Gastrocnemius medialis (tissue), 4 donors: ENCODE data around the gene SRCAP. TPM values are rescaled to one million over a fixed set of nuclear protein-coding genes. Genes with fewer than 3 reads are reported as not detected.

Experiments used
- ATAC-seq, 2 donors: fragments of 150-250 bp; one replicate each; pipeline ENCODE4 v1.9.1; 2016
- DNase-seq, 2 donors: peaks; one replicate each; pipeline ENCODE4 v3.0.0-alpha.2; 2019
- H3K27ac ChIP-seq, 4 donors: fragments of 200-600 bp; sonication (generic); 1 replicate in 1 of 4; 2 replicates in 3 of 4; pipeline ENCODE4 v1.5.1; 2016 to 2018; ENCODE audit warnings: mild to moderate bottlenecking in 2 of 4, moderate library complexity in 1 of 4
- H3K27me3 ChIP-seq, 3 donors: fragments of 200-600 bp; sonication (generic) in 2 of 3; 1 replicate in 1 of 3; 2 replicates in 2 of 3; pipeline versions ENCODE4 v1.5.1 to v1.6.0; 2016 to 2019; ENCODE audit warnings: mild to moderate bottlenecking in 1 of 3, moderate library complexity in 1 of 3
- H3K36me3 ChIP-seq, 2 donors: fragments of 200-600 bp; sonication (generic) in 1 of 2; one replicate each; pipeline ENCODE4 v1.5.1; 2017 to 2018
- H3K4me1 ChIP-seq, 2 donors: fragments of 200-600 bp; sonication (generic) in 1 of 2; one replicate each; pipeline ENCODE4 v1.5.1; 2016 to 2017; ENCODE audit warnings: mild to moderate bottlenecking in 2 of 2
- H3K4me3 ChIP-seq, 4 donors: fragments of 200-600 bp; sonication (generic) in 3 of 4; 1 replicate in 1 of 4; 2 replicates in 3 of 4; pipeline ENCODE4 v1.5.1; 2016 to 2019; ENCODE audit warnings: mild to moderate bottlenecking in 2 of 4
- H3K9me3 ChIP-seq, 3 donors: fragments of 200-600 bp; sonication (generic) in 2 of 3; 1 replicate in 1 of 3; 2 replicates in 2 of 3; pipeline ENCODE4 v1.5.1; 2016 to 2019
- POLR2A ChIP-seq, 2 donors: fragments of 450-650 bp; IDR thresholded peaks; one replicate each; pipeline ENCODE4 v1.6.1; 2017; ENCODE audit warnings: antibody characterized with exemption in 2 of 2, mild to moderate bottlenecking in 2 of 2, moderate library complexity in 2 of 2
- in situ Hi-C, 4 donors: fragments of 200-750 bp; cut with MboI; loops; one replicate each; pipeline versions ENCODE4 v1.15.0 to v1.8.0; 2017; ENCODE audit warnings: low sequenced_read_pairs in 4 of 4
- intact Hi-C: fragments of 100-400 bp; cut with DNase I; formaldehyde crosslinking; loops from one replicate; pipeline ENCODE4 v1.15.1; 2023; ENCODE audit warnings: low total_unique reads
- total RNA-seq, 4 donors: library from RNA; depleted of rRNA; stranded (reverse); fragments of >200 nt; gene quantifications; one replicate each; pipeline versions ENCODE4 v1.1.0 to v1.2.3, GENCODE V29; 2016
- TF ChIP-seq, protein P1 (sequence below), 5 experiments: fragments of 450-650 bp in 3 of 5; fragments of 200-600 bp in 2 of 5; sonication (generic) in 2 of 5; IDR thresholded peaks in 4 of 5; conservative IDR thresholded peaks in 1 of 5; 1 replicate in 4 of 5; 2 replicates in 1 of 5; pipeline ENCODE4 v1.5.1; 2016 to 2019; ENCODE audit warnings: antibody characterized with exemption in 5 of 5, mild to moderate bottlenecking in 3 of 5, moderate library complexity in 3 of 5

SRCAP gene
- total RNA-seq, 4 donors from 2014 or later, result 15.3 to 25.5 (median 21.9) TPM

DNA sequence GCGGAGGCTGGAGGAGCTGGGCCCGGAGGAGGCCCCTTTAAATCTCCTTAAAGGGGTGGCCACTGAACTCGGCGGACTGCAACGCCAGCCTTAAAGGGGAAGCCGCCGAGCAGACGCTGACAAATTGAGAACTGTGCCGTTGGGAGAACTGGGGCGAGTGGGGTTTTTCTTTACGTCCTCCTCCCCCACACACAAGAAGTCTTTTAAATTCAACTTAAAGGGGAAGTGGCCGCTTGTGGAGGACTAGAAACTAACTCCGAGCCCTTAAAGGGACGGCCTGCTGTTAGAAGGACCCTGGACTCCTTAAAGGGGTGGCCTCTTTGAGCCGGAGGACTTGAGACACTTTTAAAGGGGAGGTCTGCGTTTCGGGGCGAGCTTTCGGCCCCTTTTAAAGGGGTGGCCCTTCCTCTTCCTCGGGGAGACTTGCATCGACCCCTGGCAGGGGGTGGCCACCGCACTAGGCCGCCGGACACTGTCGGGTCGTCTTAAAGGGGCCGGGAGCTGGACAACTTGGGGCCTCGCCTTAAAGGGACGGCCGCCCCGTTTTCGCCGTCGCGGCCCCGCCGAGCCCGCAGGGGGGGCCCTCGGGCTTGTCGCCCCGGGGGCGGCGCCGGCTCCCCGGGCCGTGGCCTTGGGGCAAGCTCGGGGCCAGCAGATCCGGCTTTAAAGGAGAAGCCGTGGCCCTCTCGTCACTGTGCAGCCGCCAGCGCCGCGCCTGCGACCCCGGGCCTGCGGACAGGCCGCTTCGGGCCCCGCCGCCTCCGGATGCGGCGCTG lies 40.1 kb upstream of the SRCAP start:
- DNase-seq (peak; percentile 87 to 94), ATAC-seq (peak; percentile 64 to 68)
- Histone ChIP-seq H3K4me3 (peak overlapping the region; percentile 61 to 89 (median 79)), H3K27me3 (no peaks in the 10 kb centered on the region), H3K4me1 (peaks cover 32 to 33% of the 10 kb centered on the region in 2 donors), H3K9me3 (no peaks in the 10 kb centered on the region), H3K27ac (peak overlapping the region; percentile 90 to 99 (median 96)), H3K36me3 (peaks cover 3 to 53% of the 10 kb centered on the region in 2 donors)
- intact Hi-C loops (loop anchor here (1.0 to 2.0 kb wide), 5 partner anchors 9 to 414 kb away; partner anchors contain the start of gene PRR14), in situ Hi-C loops (no loop called here)
- no peak for TF ChIP-seq POLR2A (IDR thresholded peaks at IDR 0.05)
- TF ChIP-seq, protein P1, sequence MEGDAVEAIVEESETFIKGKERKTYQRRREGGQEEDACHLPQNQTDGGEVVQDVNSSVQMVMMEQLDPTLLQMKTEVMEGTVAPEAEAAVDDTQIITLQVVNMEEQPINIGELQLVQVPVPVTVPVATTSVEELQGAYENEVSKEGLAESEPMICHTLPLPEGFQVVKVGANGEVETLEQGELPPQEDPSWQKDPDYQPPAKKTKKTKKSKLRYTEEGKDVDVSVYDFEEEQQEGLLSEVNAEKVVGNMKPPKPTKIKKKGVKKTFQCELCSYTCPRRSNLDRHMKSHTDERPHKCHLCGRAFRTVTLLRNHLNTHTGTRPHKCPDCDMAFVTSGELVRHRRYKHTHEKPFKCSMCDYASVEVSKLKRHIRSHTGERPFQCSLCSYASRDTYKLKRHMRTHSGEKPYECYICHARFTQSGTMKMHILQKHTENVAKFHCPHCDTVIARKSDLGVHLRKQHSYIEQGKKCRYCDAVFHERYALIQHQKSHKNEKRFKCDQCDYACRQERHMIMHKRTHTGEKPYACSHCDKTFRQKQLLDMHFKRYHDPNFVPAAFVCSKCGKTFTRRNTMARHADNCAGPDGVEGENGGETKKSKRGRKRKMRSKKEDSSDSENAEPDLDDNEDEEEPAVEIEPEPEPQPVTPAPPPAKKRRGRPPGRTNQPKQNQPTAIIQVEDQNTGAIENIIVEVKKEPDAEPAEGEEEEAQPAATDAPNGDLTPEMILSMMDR (IDR thresholded peaks at IDR 0.05 in 4 of 5, conservative IDR thresholded peaks at IDR 0.05 in 1 of 5), result peak in 2 of 5 experiments; percentile 10 to 41

DNA sequence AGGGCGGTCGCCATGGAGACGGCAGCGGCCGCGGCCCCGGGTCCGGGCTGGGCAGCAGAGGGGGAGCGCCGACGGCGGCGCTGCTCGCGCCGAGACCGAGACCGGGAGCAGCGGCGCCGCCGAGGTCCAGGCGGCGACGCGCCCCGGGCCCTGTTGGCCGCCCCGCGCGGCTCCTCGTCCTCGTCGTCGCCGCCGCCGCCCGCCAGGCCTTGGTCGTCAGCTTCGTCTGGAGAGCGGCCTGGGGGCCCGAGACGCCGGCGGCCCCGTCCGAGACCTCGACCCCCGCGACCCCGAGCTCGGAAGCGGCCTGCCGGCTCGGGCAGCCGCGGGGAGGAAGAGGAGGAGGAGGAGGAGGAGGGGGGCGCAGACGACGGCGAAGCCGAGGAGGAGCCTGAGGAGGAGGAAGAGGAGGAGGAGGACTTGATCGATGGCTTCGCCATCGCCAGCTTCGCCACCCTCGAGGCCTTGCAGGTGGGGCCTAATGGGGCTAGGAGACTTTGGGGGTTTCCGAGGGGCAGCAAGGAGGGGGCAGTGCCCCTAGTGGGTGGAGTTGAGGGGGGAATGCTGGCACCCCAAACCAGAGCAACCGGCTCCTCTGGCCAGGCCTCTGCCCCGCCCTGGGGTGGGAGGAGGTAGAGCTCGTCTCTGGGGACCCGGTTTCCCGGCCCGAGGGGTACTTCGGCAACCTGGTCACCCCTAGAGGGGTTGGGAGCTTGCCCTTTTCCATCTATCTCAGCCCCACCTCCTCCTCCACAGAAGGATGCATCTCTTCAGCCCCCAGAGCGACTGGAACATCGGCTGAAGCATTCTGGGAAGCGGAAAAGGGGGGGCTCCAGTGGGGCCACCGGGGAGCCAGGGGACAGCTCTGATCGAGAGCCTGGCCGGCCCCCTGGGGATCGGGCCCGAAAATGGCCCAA lies 39.2 kb upstream of the SRCAP start:
- ATAC-seq, result no peak
- intact Hi-C loops, result loop anchor here (2.0 kb wide), 2 partner anchors 25 to 413 kb away; no protein-coding TSS in a partner anchor

DNA sequence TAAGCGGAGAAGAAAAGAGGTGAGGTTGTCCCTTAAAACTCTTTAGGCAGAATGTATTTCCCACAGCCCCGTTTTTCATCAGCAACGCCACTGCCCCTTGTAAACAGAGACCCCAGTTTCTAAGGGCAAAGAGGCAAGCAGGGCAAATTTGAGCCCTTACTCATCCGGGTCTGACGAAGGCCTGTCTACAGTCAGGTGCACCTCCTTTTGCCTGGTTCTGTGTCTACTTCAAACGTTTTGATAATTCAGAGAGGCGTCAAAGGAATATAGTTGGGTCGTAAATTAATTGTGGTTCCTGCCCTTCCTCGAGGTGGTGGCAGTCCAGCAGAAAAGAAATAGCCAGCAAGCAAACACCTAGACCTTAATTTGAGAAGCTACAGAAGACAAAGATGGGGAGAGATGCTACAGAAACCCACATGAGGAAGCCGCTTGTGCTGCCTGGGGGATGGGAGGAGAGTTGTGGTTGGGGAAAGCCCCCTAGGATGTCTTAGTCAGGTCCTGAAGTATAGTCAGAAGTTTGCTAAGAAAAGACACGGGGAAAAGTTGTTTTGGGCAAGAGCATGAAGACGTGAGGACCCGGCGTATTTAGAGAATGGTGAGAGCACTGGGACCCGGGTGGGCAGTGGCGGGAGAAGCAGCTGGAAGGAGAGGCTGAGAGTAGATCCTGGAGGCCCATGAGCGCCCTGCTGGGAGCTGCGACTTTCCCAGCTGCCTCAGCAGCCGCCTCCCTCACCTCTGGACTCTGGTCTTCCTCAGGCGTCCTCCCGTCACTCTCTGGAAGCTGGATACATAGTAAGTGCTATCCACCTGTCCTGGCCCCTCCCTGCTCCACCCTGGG lies 38.3 kb upstream of the SRCAP start:
- TF ChIP-seq POLR2A (IDR thresholded peaks at IDR 0.05), result no peak
- TF ChIP-seq, protein P1 (IDR thresholded peaks at IDR 0.05 in 4 of 5, conservative IDR thresholded peaks at IDR 0.05 in 1 of 5), result no peak
- no peaks in the 10 kb centered on the region for H3K27me3 ChIP-seq
- ATAC-seq (no peak), DNase-seq (no peak)
- in situ Hi-C loops, result no loop called here
- H3K9me3 ChIP-seq, result no peaks in the 10 kb centered on the region
- peaks cover 0 to 53% of the 10 kb centered on the region in 2 donors for H3K36me3 ChIP-seq
- peaks cover 32 to 33% of the 10 kb centered on the region in 2 donors for H3K4me1 ChIP-seq
- intact Hi-C loops, result no loop called here
- H3K27ac ChIP-seq, result peak overlapping the region; percentile 90 to 99 (median 96)
- peak overlapping the region; percentile 61 to 89 (median 79) for H3K4me3 ChIP-seq

More for the DNA sequence above, 39.2 kb upstream of the SRCAP start:
- in situ Hi-C loops, result no loop called here
- H3K9me3 ChIP-seq, result no peaks in the 10 kb centered on the region
- no peaks in the 10 kb centered on the region for H3K27me3 ChIP-seq
- peak overlapping the region; percentile 90 to 99 (median 96) for H3K27ac ChIP-seq
- no peak for DNase-seq
- no peak for TF ChIP-seq POLR2A (IDR thresholded peaks at IDR 0.05)
- TF ChIP-seq, protein P1 (IDR thresholded peaks at IDR 0.05 in 4 of 5, conservative IDR thresholded peaks at IDR 0.05 in 1 of 5), result no peak
- H3K4me3 ChIP-seq, result peak overlapping the region; percentile 61 to 89 (median 79)
- peaks cover 3 to 53% of the 10 kb centered on the region in 2 donors for H3K36me3 ChIP-seq
- peaks cover 32 to 33% of the 10 kb centered on the region in 2 donors for H3K4me1 ChIP-seq

DNA sequence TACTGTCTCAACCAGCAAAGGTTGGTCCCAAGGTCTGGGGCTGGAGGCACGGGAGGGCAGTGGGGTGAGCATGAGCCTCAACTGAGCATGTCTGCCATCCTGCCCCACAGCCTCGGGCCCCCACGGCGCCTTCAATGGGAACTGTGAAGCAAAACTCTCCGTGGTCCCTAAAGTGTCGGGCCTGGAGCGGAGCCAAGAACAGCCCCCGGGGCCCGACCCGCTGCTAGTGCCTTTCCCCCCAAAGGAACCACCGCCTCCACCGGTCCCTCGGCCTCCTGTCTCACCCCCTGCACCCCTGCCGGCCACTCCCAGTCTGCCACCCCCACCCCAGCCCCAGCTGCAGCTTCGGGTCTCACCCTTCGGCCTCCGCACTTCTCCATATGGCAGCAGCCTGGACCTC lies 36.5 kb upstream of the SRCAP start:
- ATAC-seq (no peak), DNase-seq (no peak)
- H3K9me3 ChIP-seq, result no peaks in the 10 kb centered on the region
- intact Hi-C loops (no loop called here), in situ Hi-C loops (no loop called here)
- H3K36me3 ChIP-seq, result peaks cover 3 to 57% of the 10 kb centered on the region in 2 donors
- H3K27ac ChIP-seq, result no peak overlapping the region
- peaks cover 22 to 25% of the 10 kb centered on the region in 2 donors for H3K4me1 ChIP-seq
- no peaks in the 10 kb centered on the region for H3K27me3 ChIP-seq
- no peak overlapping the region for H3K4me3 ChIP-seq
- TF ChIP-seq POLR2A (IDR thresholded peaks at IDR 0.05), result no peak
- TF ChIP-seq, protein P1 (IDR thresholded peaks at IDR 0.05 in 4 of 5, conservative IDR thresholded peaks at IDR 0.05 in 1 of 5), result no peak
